Measurements from ENCODE around the gene KRTAP27-1. TPM values are rescaled to one million over a fixed set of nuclear protein-coding genes. Genes with fewer than 3 reads are reported as not detected.

Gene KRTAP27-1
- total RNA-seq, 3 donors from 2014 or later (not counting 1 experiment from before 2014, with no cell fraction given), result not detected

DNA sequence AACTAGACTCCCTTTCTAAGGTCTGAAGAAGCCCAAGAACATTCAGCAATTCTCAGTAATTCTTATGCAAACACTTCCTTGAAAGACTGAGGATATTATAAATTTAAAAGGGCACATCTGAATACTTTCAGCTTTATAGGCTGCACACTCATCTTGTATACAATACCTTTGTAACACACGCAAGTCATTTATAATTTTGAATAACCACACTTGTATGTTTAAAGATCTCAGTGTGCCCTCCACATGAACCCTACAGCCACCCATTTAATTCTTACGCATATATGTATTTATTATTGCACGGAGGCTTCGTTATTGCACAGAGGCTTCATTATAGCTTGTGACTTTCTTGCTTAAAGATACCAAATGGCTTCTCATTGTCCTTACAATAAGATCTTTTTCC is 1.2 kb upstream of the KRTAP27-1 start:
- no peak for DNase-seq
- H3K27me3 Mint-ChIP-seq (ENCODE audit: low read depth in 2 of 2), result no peaks in the 10 kb centered on the region

GRCh38 chr21:30337772-30338171 is 278 bp upstream of the KRTAP27-1 start:
- intact Hi-C loops (cut with micrococcal nuclease), result no loop called here
- no peaks in the 10 kb centered on the region for H3K36me3 ChIP-seq (ENCODE audit: control insufficient read depth, insufficient read depth, low read length)
- no peak overlapping the region for H3K27ac ChIP-seq (ENCODE audit: low read length)
- no peaks in the 10 kb centered on the region for H3K4me1 ChIP-seq (ENCODE audit: control insufficient read depth, insufficient read depth, low read length)
- Mint-ChIP-seq H3K4me3 (no peak overlapping the region), H3K9me3 (peaks cover 4 to 8% of the 10 kb centered on the region in 2 donors), H3K27ac (no peak overlapping the region), H3K36me3 (no peaks in the 10 kb centered on the region), H3K4me1 (no peaks in the 10 kb centered on the region), H3K27me3 (ENCODE audit: low read depth in 2 of 2) (no peaks in the 10 kb centered on the region)
- H3K4me3 ChIP-seq (ENCODE audit: low read length), result no peak overlapping the region
- no peaks in the 10 kb centered on the region for H3K9me3 ChIP-seq (ENCODE audit: control insufficient read depth, insufficient read depth, low read length)
- ATAC-seq (no peak), DNase-seq (no peak)
- H3K27me3 ChIP-seq (ENCODE audit: control insufficient read depth, insufficient read depth, low read length), result no peaks in the 10 kb centered on the region
- TF ChIP-seq, protein P1, sequence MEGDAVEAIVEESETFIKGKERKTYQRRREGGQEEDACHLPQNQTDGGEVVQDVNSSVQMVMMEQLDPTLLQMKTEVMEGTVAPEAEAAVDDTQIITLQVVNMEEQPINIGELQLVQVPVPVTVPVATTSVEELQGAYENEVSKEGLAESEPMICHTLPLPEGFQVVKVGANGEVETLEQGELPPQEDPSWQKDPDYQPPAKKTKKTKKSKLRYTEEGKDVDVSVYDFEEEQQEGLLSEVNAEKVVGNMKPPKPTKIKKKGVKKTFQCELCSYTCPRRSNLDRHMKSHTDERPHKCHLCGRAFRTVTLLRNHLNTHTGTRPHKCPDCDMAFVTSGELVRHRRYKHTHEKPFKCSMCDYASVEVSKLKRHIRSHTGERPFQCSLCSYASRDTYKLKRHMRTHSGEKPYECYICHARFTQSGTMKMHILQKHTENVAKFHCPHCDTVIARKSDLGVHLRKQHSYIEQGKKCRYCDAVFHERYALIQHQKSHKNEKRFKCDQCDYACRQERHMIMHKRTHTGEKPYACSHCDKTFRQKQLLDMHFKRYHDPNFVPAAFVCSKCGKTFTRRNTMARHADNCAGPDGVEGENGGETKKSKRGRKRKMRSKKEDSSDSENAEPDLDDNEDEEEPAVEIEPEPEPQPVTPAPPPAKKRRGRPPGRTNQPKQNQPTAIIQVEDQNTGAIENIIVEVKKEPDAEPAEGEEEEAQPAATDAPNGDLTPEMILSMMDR (IDR thresholded peaks at IDR 0.05), result no peak

More for the DNA sequence above, 1.2 kb upstream of the KRTAP27-1 start:
- no peak for ATAC-seq
- Histone ChIP-seq H3K36me3 (ENCODE audit: control insufficient read depth, insufficient read depth, low read length) (no peaks in the 10 kb centered on the region), H3K9me3 (ENCODE audit: control insufficient read depth, insufficient read depth, low read length) (no peaks in the 10 kb centered on the region), H3K27me3 (ENCODE audit: control insufficient read depth, insufficient read depth, low read length) (no peaks in the 10 kb centered on the region), H3K4me1 (ENCODE audit: control insufficient read depth, insufficient read depth, low read length) (no peaks in the 10 kb centered on the region), H3K27ac (ENCODE audit: low read length) (no peak overlapping the region), H3K4me3 (ENCODE audit: low read length) (no peak overlapping the region)
- Mint-ChIP-seq H3K4me3 (no peak overlapping the region), H3K9me3 (peaks cover 4 to 8% of the 10 kb centered on the region in 2 donors), H3K27ac (no peak overlapping the region), H3K36me3 (no peaks in the 10 kb centered on the region), H3K4me1 (no peaks in the 10 kb centered on the region)
- TF ChIP-seq, protein P1 (IDR thresholded peaks at IDR 0.05), result no peak
- intact Hi-C loops (cut with micrococcal nuclease), result no loop called here
- 99% methylated on average over 4 of the region's 4 CpGs for WGBS (ENCODE audit: insufficient coverage)

- no peak for DNase-seq
- Histone ChIP-seq H3K36me3 (ENCODE audit: control insufficient read depth, insufficient read depth, low read length) (no peaks in the 10 kb centered on the region), H3K9me3 (ENCODE audit: control insufficient read depth, insufficient read depth, low read length) (no peaks in the 10 kb centered on the region), H3K4me3 (ENCODE audit: low read length) (no peak overlapping the region), H3K4me1 (ENCODE audit: control insufficient read depth, insufficient read depth, low read length) (no peaks in the 10 kb centered on the region), H3K27ac (ENCODE audit: low read length) (no peak overlapping the region), H3K27me3 (ENCODE audit: control insufficient read depth, insufficient read depth, low read length) (no peaks in the 10 kb centered on the region)
- TF ChIP-seq, protein P1 (IDR thresholded peaks at IDR 0.05), result no peak
- Mint-ChIP-seq H3K27ac (no peak overlapping the region), H3K4me1 (no peaks in the 10 kb centered on the region), H3K9me3 (peaks cover 0 to 3% of the 10 kb centered on the region in 2 donors), H3K36me3 (no peaks in the 10 kb centered on the region), H3K27me3 (ENCODE audit: low read depth in 2 of 2) (no peaks in the 10 kb centered on the region), H3K4me3 (no peak overlapping the region)
- ATAC-seq, result no peak
- 100% methylated on average over 1 of the region's 2 CpGs for WGBS (ENCODE audit: insufficient coverage)
- intact Hi-C loops (cut with micrococcal nuclease), result no loop called here
These were observed 898 bp downstream of the KRTAP27-1 start for GRCh38 chr21:30336596-30336995.

- Mint-ChIP-seq H3K36me3 (no peaks in the 10 kb centered on the region), H3K27ac (no peak overlapping the region), H3K9me3 (no peaks in the 10 kb centered on the region), H3K4me3 (no peak overlapping the region), H3K4me1 (no peaks in the 10 kb centered on the region), H3K27me3 (ENCODE audit: low read depth in 2 of 2) (no peaks in the 10 kb centered on the region)
- TF ChIP-seq, protein P1 (IDR thresholded peaks at IDR 0.05), result no peak
- intact Hi-C loops (cut with micrococcal nuclease), result no loop called here
- Histone ChIP-seq H3K4me3 (ENCODE audit: low read length) (no peak overlapping the region), H3K9me3 (ENCODE audit: control insufficient read depth, insufficient read depth, low read length) (no peaks in the 10 kb centered on the region), H3K36me3 (ENCODE audit: control insufficient read depth, insufficient read depth, low read length) (no peaks in the 10 kb centered on the region), H3K4me1 (ENCODE audit: control insufficient read depth, insufficient read depth, low read length) (no peaks in the 10 kb centered on the region), H3K27me3 (ENCODE audit: control insufficient read depth, insufficient read depth, low read length) (no peaks in the 10 kb centered on the region), H3K27ac (ENCODE audit: low read length) (no peak overlapping the region)
- WGBS (ENCODE audit: insufficient coverage), result no CpG with 5 or more reads among the region's 3 CpGs
- DNase-seq (no peak), ATAC-seq (no peak)
These were observed 3.8 kb downstream of the KRTAP27-1 start for GRCh38 chr21:30333736-30334135.
